B cell (primary cell): ENCODE data around the gene HELT.

Experiments used
- CTCF ChIP-seq: fragments of 200-600 bp; IDR thresholded peaks from one replicate; pipeline ENCODE4 v1.8.0; 2022; ENCODE audit warnings: antibody characterized with exemption, mild to moderate bottlenecking
- EZH2 ChIP-seq: IDR thresholded peaks from 2 replicates; pipeline ENCODE4 v1.6.1; 2012; ENCODE audit warnings: borderline replicate concordance, low read depth, mild to moderate bottlenecking, moderate library complexity, low read length; ENCODE audit not compliant: insufficient read depth, poor library complexity, severe bottlenecking

- TF ChIP-seq CTCF, result peak; percentile 97
- TF ChIP-seq EZH2, result no peak
Measured at GRCh38 chr4:185005219-185005819, 13.0 kb upstream of the HELT start.
